Right atrium auricular region (tissue), 2 donors: ENCODE measurements around the gene GRIN2A. TPM values are rescaled to one million over a fixed set of nuclear protein-coding genes. Genes with fewer than 3 reads are reported as not detected.

Experiments used
- DNase-seq: peaks from one replicate; pipeline ENCODE4 v3.0.0-alpha.2; 2019; ENCODE audit warnings: low spot score
- H3K27ac ChIP-seq, 2 donors: fragments of 200-600 bp; sonication (generic); 1 replicate in 1 of 2; 2 replicates in 1 of 2; pipeline ENCODE4 v1.5.1; 2016 to 2019
- H3K27me3 ChIP-seq, 2 donors: fragments of 200-600 bp; sonication (generic); one replicate each; pipeline versions ENCODE4 v1.5.1 to v1.6.0; 2017 to 2019
- H3K36me3 ChIP-seq: fragments of 200-600 bp; sonication (generic); one replicate; pipeline ENCODE4 v1.5.1; 2016
- H3K4me1 ChIP-seq, 2 donors: fragments of 200-600 bp; sonication (generic); one replicate each; pipeline versions ENCODE4 v1.5.1 to v1.6.0; 2017 to 2019
- H3K4me3 ChIP-seq, 2 donors: fragments of 200-600 bp; sonication (generic); 1 replicate in 1 of 2; 2 replicates in 1 of 2; pipeline ENCODE4 v1.5.1; 2017 to 2019; ENCODE audit warnings: mild to moderate bottlenecking in 1 of 2, moderate library complexity in 1 of 2
- H3K9me3 ChIP-seq, 2 donors: fragments of 200-600 bp; sonication (generic); one replicate each; pipeline ENCODE4 v1.5.1; 2019
- total RNA-seq, 2 donors: library from RNA; depleted of rRNA; stranded (reverse); fragments of >200 nt; gene quantifications; one replicate each; pipeline ENCODE4 v1.1.0, GENCODE V29; 2016
- TF ChIP-seq, protein P1 (sequence below), 2 donors: fragments of 200-600 bp; sonication (generic); IDR thresholded peaks; one replicate each; pipeline ENCODE4 v1.5.1; 2019; ENCODE audit warnings: antibody characterized with exemption in 2 of 2

GRIN2A gene
- total RNA-seq, 2 donors from 2014 or later: 3.8 to 7.4 TPM

- Histone ChIP-seq H3K36me3 (no peaks in the 10 kb centered on the region), H3K4me1 (no peaks in the 10 kb centered on the region), H3K4me3 (no peak overlapping the region), H3K9me3 (no peaks in the 10 kb centered on the region), H3K27me3 (no peaks in the 10 kb centered on the region), H3K27ac (no peak overlapping the region)
- TF ChIP-seq, protein P1, sequence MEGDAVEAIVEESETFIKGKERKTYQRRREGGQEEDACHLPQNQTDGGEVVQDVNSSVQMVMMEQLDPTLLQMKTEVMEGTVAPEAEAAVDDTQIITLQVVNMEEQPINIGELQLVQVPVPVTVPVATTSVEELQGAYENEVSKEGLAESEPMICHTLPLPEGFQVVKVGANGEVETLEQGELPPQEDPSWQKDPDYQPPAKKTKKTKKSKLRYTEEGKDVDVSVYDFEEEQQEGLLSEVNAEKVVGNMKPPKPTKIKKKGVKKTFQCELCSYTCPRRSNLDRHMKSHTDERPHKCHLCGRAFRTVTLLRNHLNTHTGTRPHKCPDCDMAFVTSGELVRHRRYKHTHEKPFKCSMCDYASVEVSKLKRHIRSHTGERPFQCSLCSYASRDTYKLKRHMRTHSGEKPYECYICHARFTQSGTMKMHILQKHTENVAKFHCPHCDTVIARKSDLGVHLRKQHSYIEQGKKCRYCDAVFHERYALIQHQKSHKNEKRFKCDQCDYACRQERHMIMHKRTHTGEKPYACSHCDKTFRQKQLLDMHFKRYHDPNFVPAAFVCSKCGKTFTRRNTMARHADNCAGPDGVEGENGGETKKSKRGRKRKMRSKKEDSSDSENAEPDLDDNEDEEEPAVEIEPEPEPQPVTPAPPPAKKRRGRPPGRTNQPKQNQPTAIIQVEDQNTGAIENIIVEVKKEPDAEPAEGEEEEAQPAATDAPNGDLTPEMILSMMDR (IDR thresholded peaks at IDR 0.05): no peak
- DNase-seq: no peak
These were observed 445.7 kb downstream of the GRIN2A start for GRCh38 chr16:9736547-9736946.

DNA sequence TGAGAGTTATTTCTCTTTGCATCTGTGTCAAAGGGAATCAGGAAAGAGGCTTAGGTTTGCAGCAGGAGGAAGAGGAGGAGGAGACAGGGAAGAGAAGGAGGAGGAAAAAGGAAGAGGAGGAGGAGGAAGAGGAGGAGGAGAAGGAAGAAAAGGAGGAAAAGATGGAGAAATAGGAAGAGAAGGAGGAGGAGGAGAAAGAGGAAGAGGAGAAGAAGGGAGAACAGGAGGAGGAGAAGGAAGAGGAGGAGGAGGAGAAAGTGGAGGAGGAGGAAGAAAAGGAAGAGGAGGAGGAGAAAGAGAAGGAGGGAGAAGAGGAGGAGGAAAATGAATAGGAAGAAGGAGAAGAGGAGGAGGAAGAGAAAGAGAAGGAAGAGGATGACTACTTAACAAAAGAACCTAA is 459.1 kb downstream of the GRIN2A start:
- no peaks in the 10 kb centered on the region for H3K9me3 ChIP-seq
- H3K4me1 ChIP-seq: no peaks in the 10 kb centered on the region
- no peak for DNase-seq
- H3K4me3 ChIP-seq: no peak overlapping the region
- H3K27me3 ChIP-seq: no peaks in the 10 kb centered on the region
- no peaks in the 10 kb centered on the region for H3K36me3 ChIP-seq
- no peak overlapping the region for H3K27ac ChIP-seq
- TF ChIP-seq, protein P1 (IDR thresholded peaks at IDR 0.05): no peak

DNA sequence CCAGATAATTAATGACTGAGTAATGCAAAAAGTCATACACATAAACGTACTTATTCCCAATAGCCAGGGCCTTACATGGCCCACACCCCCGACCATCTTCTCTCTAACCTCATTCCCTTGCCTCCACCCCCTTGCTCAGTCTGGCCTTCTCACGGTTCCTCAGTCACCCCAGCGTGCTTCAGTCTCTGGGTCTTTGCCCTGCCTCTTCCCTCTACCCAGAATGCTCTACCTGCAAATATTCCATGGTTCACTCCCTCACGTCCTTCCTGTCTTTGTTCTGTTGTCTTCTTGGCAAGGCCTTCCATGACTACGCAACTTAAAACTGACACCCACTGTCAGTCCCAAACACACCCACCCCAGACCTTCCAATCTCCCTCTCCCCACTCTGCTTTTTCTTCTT is 468.3 kb downstream of the GRIN2A start:
- Histone ChIP-seq H3K4me1 (no peaks in the 10 kb centered on the region), H3K36me3 (no peaks in the 10 kb centered on the region), H3K27me3 (no peaks in the 10 kb centered on the region), H3K4me3 (no peak overlapping the region), H3K27ac (no peak overlapping the region), H3K9me3 (no peaks in the 10 kb centered on the region)
- TF ChIP-seq, protein P1 (IDR thresholded peaks at IDR 0.05): no peak
- no peak for DNase-seq

GRCh38 chr16:9713156-9713555 is 469.1 kb downstream of the GRIN2A start:
- H3K27me3 ChIP-seq: no peaks in the 10 kb centered on the region
- DNase-seq: no peak
- H3K4me3 ChIP-seq: no peak overlapping the region
- no peaks in the 10 kb centered on the region for H3K36me3 ChIP-seq
- H3K4me1 ChIP-seq: no peaks in the 10 kb centered on the region
- no peak overlapping the region for H3K27ac ChIP-seq
- no peaks in the 10 kb centered on the region for H3K9me3 ChIP-seq
- TF ChIP-seq, protein P1 (IDR thresholded peaks at IDR 0.05): no peak

GRCh38 chr16:9708972-9709620 is 473.1 kb downstream of the GRIN2A start:
- H3K9me3 ChIP-seq: no peaks in the 10 kb centered on the region
- H3K4me3 ChIP-seq: no peak overlapping the region
- TF ChIP-seq, protein P1 (IDR thresholded peaks at IDR 0.05): no peak
- H3K27me3 ChIP-seq: no peaks in the 10 kb centered on the region
- H3K4me1 ChIP-seq: no peaks in the 10 kb centered on the region
- no peak for DNase-seq
- H3K36me3 ChIP-seq: no peaks in the 10 kb centered on the region
- H3K27ac ChIP-seq: no peak overlapping the region
